Measurements from ENCODE around the gene NCAPG2. TPM values are rescaled to one million over a fixed set of nuclear protein-coding genes. Genes with fewer than 3 reads are reported as not detected.

The NCAPG2 gene
- total RNA-seq, 1 experiment from 2014 or later = 99.4 TPM

DNA sequence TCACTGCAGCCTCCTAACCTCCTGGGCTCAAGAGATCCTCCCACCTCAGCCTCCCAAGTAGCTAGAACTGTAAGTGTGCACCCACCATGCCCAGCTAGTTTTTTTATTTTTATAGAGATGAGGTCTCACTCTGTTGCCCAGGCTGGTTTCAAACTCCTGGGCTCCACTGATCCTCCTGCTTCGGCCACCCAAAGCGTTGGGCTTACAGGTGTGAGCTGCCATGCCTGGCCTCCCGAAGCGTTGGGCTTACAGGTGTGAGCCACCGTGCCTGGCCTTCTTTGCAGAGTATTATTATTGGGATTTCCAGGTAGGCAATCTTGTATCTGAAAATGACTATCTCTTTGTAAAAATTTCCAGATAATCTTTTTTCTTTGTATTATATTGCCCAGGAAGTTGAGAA is 23.1 kb upstream of the NCAPG2 start:
- H3K9ac ChIP-seq (ENCODE audit: extremely low read depth, insufficient read length, low read length) = no peak overlapping the region
- WGBS (ENCODE audit: extremely low coverage, insufficient read length, low lambda C conversion rate) = no CpG with 5 or more reads among the region's 5 CpGs
- no peak overlapping the region for H3K18ac ChIP-seq (ENCODE audit: insufficient read length, low read depth, low read length)
- H3K9me3 ChIP-seq (ENCODE audit: control insufficient read depth, low read depth, low read length) = no peaks in the 10 kb centered on the region
- no peak overlapping the region for H3K56ac ChIP-seq (ENCODE audit: insufficient read length, low read depth, low read length)
- H2BK20ac ChIP-seq (ENCODE audit: low read depth, low read length, poor library complexity, severe bottlenecking) = no peak overlapping the region
- no peak overlapping the region for H3K4ac ChIP-seq (ENCODE audit: low read depth, low read length)
- no peaks in the 10 kb centered on the region for H4K20me1 ChIP-seq (ENCODE audit: control insufficient read depth, insufficient read depth, insufficient read length)
- no peak overlapping the region for H2AFZ ChIP-seq (ENCODE audit: low read length)
- no peak overlapping the region for H2BK12ac ChIP-seq (ENCODE audit: insufficient read length, low read depth, low read length)
- H3K79me1 ChIP-seq (ENCODE audit: insufficient read depth, low read depth, low read length, poor library complexity, severe bottlenecking) = no peaks in the 10 kb centered on the region
- Mint-ChIP-seq H3K27ac (no peak overlapping the region), H3K27me3 (ENCODE audit: low read depth) (no peaks in the 10 kb centered on the region; the same call in 1 of the 2 replicates), H3K9me3 (no peaks in the 10 kb centered on the region), H3K4me3 (no peak overlapping the region), H3K36me3 (ENCODE audit: insufficient read depth in 1 of 3, low read depth in 3 of 3) (peaks cover 3 to 17% (median 12%) of the 10 kb centered on the region in 3 experiments; a peak in 4 of 7 replicates), H3K4me1 (peaks cover 6 to 33% of the 10 kb centered on the region in 2 experiments)
- H3K27me3 ChIP-seq (ENCODE audit: insufficient read depth, low read length) = no peaks in the 10 kb centered on the region
- no peak overlapping the region for H2AK5ac ChIP-seq (ENCODE audit: insufficient read length, low read length)
- H3K23me2 ChIP-seq (ENCODE audit: insufficient read length, low read depth, low read length, poor library complexity, severe bottlenecking) = no peaks in the 10 kb centered on the region
- no peak overlapping the region for H2BK5ac ChIP-seq (ENCODE audit: insufficient read length, low read length)
- no peak for DNase-seq
- H2BK15ac ChIP-seq (ENCODE audit: low read depth, low read length) = no peak overlapping the region
- H3K23ac ChIP-seq (ENCODE audit: insufficient read length, low read depth, low read length) = no peak overlapping the region
- no peak overlapping the region for H2BK120ac ChIP-seq (ENCODE audit: low read depth, low read length, poor library complexity, severe bottlenecking)
- no peak overlapping the region for H3K27ac ChIP-seq (ENCODE audit: insufficient read length, low read depth, low read length)
- no peak overlapping the region for H3K14ac ChIP-seq (ENCODE audit: insufficient read depth, low read length)
- H3K4me2 ChIP-seq (ENCODE audit: insufficient read depth, insufficient read length, low read length) = no peak overlapping the region
- no peak overlapping the region for H4K91ac ChIP-seq (ENCODE audit: insufficient read length, low read depth, low read length)
- H4K8ac ChIP-seq (replicated peaks; ENCODE audit: insufficient read length, low read depth, low read length) = no peak overlapping the region
- no peaks in the 10 kb centered on the region; the same call in 1 of the 2 replicates for H3K4me1 ChIP-seq (ENCODE audit: insufficient read depth, low read length)
- TF ChIP-seq, protein P1, sequence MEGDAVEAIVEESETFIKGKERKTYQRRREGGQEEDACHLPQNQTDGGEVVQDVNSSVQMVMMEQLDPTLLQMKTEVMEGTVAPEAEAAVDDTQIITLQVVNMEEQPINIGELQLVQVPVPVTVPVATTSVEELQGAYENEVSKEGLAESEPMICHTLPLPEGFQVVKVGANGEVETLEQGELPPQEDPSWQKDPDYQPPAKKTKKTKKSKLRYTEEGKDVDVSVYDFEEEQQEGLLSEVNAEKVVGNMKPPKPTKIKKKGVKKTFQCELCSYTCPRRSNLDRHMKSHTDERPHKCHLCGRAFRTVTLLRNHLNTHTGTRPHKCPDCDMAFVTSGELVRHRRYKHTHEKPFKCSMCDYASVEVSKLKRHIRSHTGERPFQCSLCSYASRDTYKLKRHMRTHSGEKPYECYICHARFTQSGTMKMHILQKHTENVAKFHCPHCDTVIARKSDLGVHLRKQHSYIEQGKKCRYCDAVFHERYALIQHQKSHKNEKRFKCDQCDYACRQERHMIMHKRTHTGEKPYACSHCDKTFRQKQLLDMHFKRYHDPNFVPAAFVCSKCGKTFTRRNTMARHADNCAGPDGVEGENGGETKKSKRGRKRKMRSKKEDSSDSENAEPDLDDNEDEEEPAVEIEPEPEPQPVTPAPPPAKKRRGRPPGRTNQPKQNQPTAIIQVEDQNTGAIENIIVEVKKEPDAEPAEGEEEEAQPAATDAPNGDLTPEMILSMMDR (conservative IDR thresholded peaks at IDR 0.05) = no peak
- H3T11ph ChIP-seq (ENCODE audit: low read length) = no peak overlapping the region
- no peaks in the 10 kb centered on the region for H3K79me2 ChIP-seq (ENCODE audit: insufficient read depth, low read length)
- H4K5ac ChIP-seq (ENCODE audit: insufficient read length, low read depth, low read length) = no peak overlapping the region
